Coronary artery (tissue), 2 donors: ENCODE results near the gene NEDD8.

Experiments used
- DNase-seq: peaks from one replicate; pipeline ENCODE4 v3.0.0-alpha.2; 2017; ENCODE audit warnings: low spot score
- H3K27ac ChIP-seq, 2 donors: fragments of 200-600 bp; sonication (generic); one replicate each; pipeline ENCODE4 v1.5.1; 2016 to 2019
- H3K4me3 ChIP-seq: fragments of 200-600 bp; sonication (generic); 2 replicates; pipeline ENCODE4 v1.5.1; 2016; ENCODE audit warnings: mild to moderate bottlenecking, moderate library complexity
- CTCF ChIP-seq: fragments of 200-600 bp; sonication (generic); IDR thresholded peaks from one replicate; pipeline ENCODE4 v1.5.1; 2019; ENCODE audit warnings: antibody characterized with exemption

Gene NEDD8

GRCh38 chr14:24177041-24177825, 54.9 kb downstream of the NEDD8 start:
- Histone ChIP-seq H3K27ac (no peak overlapping the region), H3K4me3 (no peak overlapping the region)
- no peak for DNase-seq
- TF ChIP-seq CTCF = no peak

- no peak overlapping the region for H3K27ac ChIP-seq
- no peak for DNase-seq
- H3K4me3 ChIP-seq = no peak overlapping the region
- no peak for TF ChIP-seq CTCF
These were observed 55.6 kb downstream of the NEDD8 start for GRCh38 chr14:24176599-24176998.

GRCh38 chr14:24172871-24173281, 59.3 kb downstream of the NEDD8 start:
- no peak for DNase-seq
- TF ChIP-seq CTCF = no peak
- H3K4me3 ChIP-seq = no peak overlapping the region
- H3K27ac ChIP-seq = no peak overlapping the region

- Histone ChIP-seq H3K4me3 (peak overlapping the region; percentile 60), H3K27ac (peak overlapping the region in 1 of 2 donors; percentile 27)
- peak; percentile 64 for DNase-seq
- no peak for TF ChIP-seq CTCF
These were observed 59.8 kb downstream of the NEDD8 start for GRCh38 chr14:24172261-24172860.

- Histone ChIP-seq H3K27ac (peak within 1 kb of the TSS in 1 of 2 donors; percentile 27), H3K4me3 (peak within 1 kb of the TSS; percentile 60)
- no peak for TF ChIP-seq CTCF
- peak; percentile 78 for DNase-seq
These were observed 60.5 kb downstream of the NEDD8 start, which contains the start of gene REC8 for GRCh38 chr14:24171422-24172260. TSS of gene REC8 (plus strand) at chr14:24172080. CDS start at chr14:24172553, 473 bp downstream.

GRCh38 chr14:24167469-24168114, 64.6 kb downstream of the NEDD8 start:
- no peak for TF ChIP-seq CTCF
- Histone ChIP-seq H3K27ac (no peak overlapping the region), H3K4me3 (no peak overlapping the region)
- DNase-seq = no peak
